NCI-H2107 treated with DMSO at 0.1 percent for 48 hours (cell line): ENCODE measurements around the gene DPYD.

ENCODE experiments used
- DNase-seq: peaks from one replicate; lab custom pipeline; 2025; ENCODE audit not compliant: unreplicated experiment; lab: John Stamatoyannopoulos, UW

The DPYD gene

GRCh38 chr1:97630281-97630680 lies 290.6 kb downstream of the DPYD start:
- DNase-seq, result no peak

GRCh38 chr1:97623220-97623619 lies 297.6 kb downstream of the DPYD start:
- DNase-seq, result no peak

- no peak for DNase-seq
Measured at GRCh38 chr1:97621955-97622354, 298.9 kb downstream of the DPYD start.

GRCh38 chr1:97619706-97620105 lies 301.1 kb downstream of the DPYD start:
- DNase-seq, result no peak

GRCh38 chr1:97610748-97611147 lies 310.1 kb downstream of the DPYD start:
- no peak for DNase-seq

- no peak for DNase-seq
Measured at GRCh38 chr1:97610102-97610501, 310.7 kb downstream of the DPYD start.

GRCh38 chr1:97608272-97608671 lies 312.6 kb downstream of the DPYD start:
- no peak for DNase-seq

- DNase-seq, result no peak
Measured at GRCh38 chr1:97603776-97604175, 317.1 kb downstream of the DPYD start.

- no peak for DNase-seq
Measured at GRCh38 chr1:97603218-97603617, 317.6 kb downstream of the DPYD start.

GRCh38 chr1:97599447-97599846 lies 321.4 kb downstream of the DPYD start:
- no peak for DNase-seq

- DNase-seq, result no peak
Measured at GRCh38 chr1:97593192-97593591, 327.6 kb downstream of the DPYD start.

GRCh38 chr1:97588772-97589171 lies 332.1 kb downstream of the DPYD start:
- DNase-seq, result no peak

- no peak for DNase-seq
Measured at GRCh38 chr1:97581614-97582051, 339.2 kb downstream of the DPYD start.

- no peak for DNase-seq
Measured at GRCh38 chr1:97577613-97578012, 343.2 kb downstream of the DPYD start.

GRCh38 chr1:97573553-97573952 lies 347.3 kb downstream of the DPYD start:
- no peak for DNase-seq

GRCh38 chr1:97572561-97572960 lies 348.3 kb downstream of the DPYD start:
- DNase-seq, result no peak

- DNase-seq, result no peak
Measured at GRCh38 chr1:97571760-97572159, 349.1 kb downstream of the DPYD start.

- DNase-seq, result no peak
Measured at GRCh38 chr1:97570691-97571090, 350.1 kb downstream of the DPYD start.

- no peak for DNase-seq
Measured at GRCh38 chr1:97567000-97567749, 353.7 kb downstream of the DPYD start.

GRCh38 chr1:97565886-97566285 lies 354.9 kb downstream of the DPYD start:
- no peak for DNase-seq

- no peak for DNase-seq
Measured at GRCh38 chr1:97563926-97564325, 356.9 kb downstream of the DPYD start.

- no peak for DNase-seq
Measured at GRCh38 chr1:97562081-97562480, 358.8 kb downstream of the DPYD start.

- no peak for DNase-seq
Measured at GRCh38 chr1:97560714-97561113, 360.1 kb downstream of the DPYD start.
